Measurements from ENCODE around the gene CASD1. TPM values are rescaled to one million over a fixed set of nuclear protein-coding genes. Genes with fewer than 3 reads are reported as not detected.

CASD1 gene
- total and polyA plus RNA-seq, 2 experiments from 2014 or later: 5.9 to 11.1 TPM

DNA sequence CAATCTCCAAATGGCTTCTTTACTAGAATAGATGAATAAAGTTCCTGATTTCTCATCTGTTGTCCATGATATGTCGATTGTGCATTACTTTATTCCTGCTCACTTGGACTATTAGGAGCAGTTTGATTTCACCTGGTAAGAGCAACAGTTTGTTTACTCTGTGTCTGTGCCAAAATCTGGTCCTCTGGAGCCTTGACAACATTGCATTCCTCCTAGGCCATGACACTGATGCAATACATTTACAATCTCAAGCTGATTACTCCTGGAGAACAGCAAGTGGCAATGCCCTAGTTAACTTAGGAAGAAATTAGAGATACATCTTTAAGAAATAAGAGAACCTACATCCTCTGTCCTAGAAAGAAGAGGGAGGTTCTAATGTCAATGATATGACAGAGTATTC lies 74.5 kb downstream of the CASD1 start:
- DNase-seq: peak; percentile 6
- H4K20me1 ChIP-seq (ENCODE audit: insufficient read depth): no peaks in the 10 kb centered on the region
- in situ Hi-C loops (cut with MboI): no loop called here
- no peak overlapping the region for H3K27ac ChIP-seq
- no peak overlapping the region for H3K4me3 ChIP-seq
- WGBS, 2 experiments (ENCODE audit: low coverage in 1 of 2, low lambda C conversion rate in 2 of 2, missing lambda C conversion rate in 2 of 2): 97 to 100% methylated on average over 1 of the region's 1 CpG
- no peak overlapping the region for H3K4me2 ChIP-seq (ENCODE audit: unreplicated experiment)
- TF ChIP-seq EZH2 (IDR thresholded peaks at IDR 0.05; ENCODE audit: insufficient read depth, poor library complexity, severe bottlenecking) (no peak), EZH2phosphoT487 (IDR thresholded peaks at IDR 0.05; ENCODE audit: insufficient read depth, low read depth) (no peak)
- no peaks in the 10 kb centered on the region for H3K27me3 ChIP-seq (replicated peaks; ENCODE audit: insufficient read depth)
- no peak overlapping the region for H2AFZ ChIP-seq
- peaks cover 10% of the 10 kb centered on the region for H3K4me1 ChIP-seq (ENCODE audit: insufficient read depth)
- no peak overlapping the region for H3K9ac ChIP-seq
- no peaks in the 10 kb centered on the region for H3K79me2 ChIP-seq (ENCODE audit: insufficient read depth)
- peaks cover 3% of the 10 kb centered on the region; the same call in 1 of the 2 replicates for H3K9me2 ChIP-seq (ENCODE audit: insufficient read depth)
- H3K36me3 ChIP-seq (ENCODE audit: low read depth): no peaks in the 10 kb centered on the region
- H3F3A ChIP-seq (ENCODE audit: insufficient read depth): peaks cover 7% of the 10 kb centered on the region; the same call in 1 of the 2 replicates
- H3K9me3 ChIP-seq (ENCODE audit: low read depth): no peaks in the 10 kb centered on the region

GRCh38 chr7:94588075-94588474 lies 78.5 kb downstream of the CASD1 start:
- H3K36me3 ChIP-seq (ENCODE audit: low read depth): no peaks in the 10 kb centered on the region
- H3K27ac ChIP-seq: no peak overlapping the region
- no peaks in the 10 kb centered on the region for H3F3A ChIP-seq (ENCODE audit: insufficient read depth)
- no peaks in the 10 kb centered on the region for H4K20me1 ChIP-seq (ENCODE audit: insufficient read depth)
- no peak overlapping the region for H2AFZ ChIP-seq
- no peak overlapping the region for H3K4me3 ChIP-seq
- no peak overlapping the region for H3K9ac ChIP-seq
- H3K4me1 ChIP-seq (ENCODE audit: insufficient read depth): no peaks in the 10 kb centered on the region
- TF ChIP-seq EZH2phosphoT487 (IDR thresholded peaks at IDR 0.05; ENCODE audit: insufficient read depth, low read depth) (no peak), EZH2 (IDR thresholded peaks at IDR 0.05; ENCODE audit: insufficient read depth, poor library complexity, severe bottlenecking) (no peak)
- no peaks in the 10 kb centered on the region for H3K9me3 ChIP-seq (ENCODE audit: low read depth)
- no peaks in the 10 kb centered on the region; the same call in 1 of the 2 replicates for H3K9me2 ChIP-seq (ENCODE audit: insufficient read depth)
- no peak overlapping the region for H3K4me2 ChIP-seq (ENCODE audit: unreplicated experiment)
- no peaks in the 10 kb centered on the region for H3K79me2 ChIP-seq (ENCODE audit: insufficient read depth)
- in situ Hi-C loops (cut with MboI): no loop called here
- H3K27me3 ChIP-seq (replicated peaks; ENCODE audit: insufficient read depth): no peaks in the 10 kb centered on the region
- no peak for DNase-seq
- WGBS, 2 experiments (ENCODE audit: low coverage in 1 of 2, low lambda C conversion rate in 2 of 2, missing lambda C conversion rate in 2 of 2): 96 to 97% methylated on average over 2 of the region's 2 CpGs

DNA sequence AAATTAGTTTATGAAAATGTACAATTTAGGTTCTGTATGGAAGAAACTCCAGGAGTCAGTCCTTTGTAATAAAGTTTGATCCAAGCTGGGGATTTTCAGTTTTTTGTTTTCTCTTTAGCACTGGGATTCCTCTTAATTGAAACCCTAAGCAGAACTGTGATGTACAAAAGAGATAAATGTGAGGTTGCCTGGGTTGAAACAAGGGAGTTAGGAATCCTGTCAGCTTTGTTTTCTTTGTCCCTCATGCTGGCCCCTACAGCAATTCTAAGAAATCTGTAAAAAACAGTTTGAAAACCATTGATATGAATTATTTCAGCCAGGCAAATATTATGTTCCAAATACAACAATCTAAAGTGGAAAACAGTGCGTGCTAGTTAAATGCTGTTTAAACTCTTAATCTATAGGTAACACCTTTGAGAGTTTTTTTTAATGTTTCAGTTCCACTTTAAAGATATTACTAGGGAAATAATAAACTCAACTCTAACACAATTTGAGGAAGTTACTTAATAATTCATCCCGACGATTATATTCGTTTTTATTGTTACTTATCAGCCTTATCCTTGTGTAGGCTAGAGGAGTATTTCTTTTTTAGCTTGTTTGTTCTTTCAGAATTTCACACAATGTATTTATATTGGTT lies 81.0 kb downstream of the CASD1 start:
- H3K4me2 ChIP-seq (ENCODE audit: unreplicated experiment): no peak overlapping the region
- no peak overlapping the region for H2AFZ ChIP-seq
- no peak overlapping the region for H3K27ac ChIP-seq
- in situ Hi-C loops (cut with MboI): no loop called here
- no peaks in the 10 kb centered on the region for H3K27me3 ChIP-seq (replicated peaks; ENCODE audit: insufficient read depth)
- no peak for DNase-seq
- 89 to 96% methylated on average over 4 of the region's 4 CpGs for WGBS, 2 experiments (ENCODE audit: low coverage in 1 of 2, low lambda C conversion rate in 2 of 2, missing lambda C conversion rate in 2 of 2)
- H3K9me3 ChIP-seq (ENCODE audit: low read depth): no peaks in the 10 kb centered on the region
- H3K36me3 ChIP-seq (ENCODE audit: low read depth): no peaks in the 10 kb centered on the region
- H3F3A ChIP-seq (ENCODE audit: insufficient read depth): no peaks in the 10 kb centered on the region
- no peak overlapping the region for H3K9ac ChIP-seq
- no peaks in the 10 kb centered on the region for H3K4me1 ChIP-seq (ENCODE audit: insufficient read depth)
- TF ChIP-seq EZH2phosphoT487 (IDR thresholded peaks at IDR 0.05; ENCODE audit: insufficient read depth, low read depth) (no peak), EZH2 (IDR thresholded peaks at IDR 0.05; ENCODE audit: insufficient read depth, poor library complexity, severe bottlenecking) (no peak)
- H4K20me1 ChIP-seq (ENCODE audit: insufficient read depth): no peaks in the 10 kb centered on the region
- no peaks in the 10 kb centered on the region for H3K79me2 ChIP-seq (ENCODE audit: insufficient read depth)
- no peaks in the 10 kb centered on the region; the same call in 1 of the 2 replicates for H3K9me2 ChIP-seq (ENCODE audit: insufficient read depth)
- H3K4me3 ChIP-seq: no peak overlapping the region

GRCh38 chr7:94591176-94591575 lies 81.6 kb downstream of the CASD1 start:
- TF ChIP-seq EZH2phosphoT487 (IDR thresholded peaks at IDR 0.05; ENCODE audit: insufficient read depth, low read depth) (no peak), EZH2 (IDR thresholded peaks at IDR 0.05; ENCODE audit: insufficient read depth, poor library complexity, severe bottlenecking) (no peak)
- 95 to 96% methylated on average over 2 of the region's 2 CpGs for WGBS, 2 experiments (ENCODE audit: low coverage in 1 of 2, low lambda C conversion rate in 2 of 2, missing lambda C conversion rate in 2 of 2)
- Histone ChIP-seq H3K9me3 (ENCODE audit: low read depth) (no peaks in the 10 kb centered on the region), H3K4me2 (ENCODE audit: unreplicated experiment) (no peak overlapping the region), H3K27ac (no peak overlapping the region), H3K27me3 (replicated peaks; ENCODE audit: insufficient read depth) (no peaks in the 10 kb centered on the region), H3K4me1 (ENCODE audit: insufficient read depth) (no peaks in the 10 kb centered on the region), H3F3A (ENCODE audit: insufficient read depth) (no peaks in the 10 kb centered on the region), H3K79me2 (ENCODE audit: insufficient read depth) (no peaks in the 10 kb centered on the region), H4K20me1 (ENCODE audit: insufficient read depth) (no peaks in the 10 kb centered on the region), H3K9ac (no peak overlapping the region), H2AFZ (no peak overlapping the region), H3K4me3 (no peak overlapping the region), H3K9me2 (ENCODE audit: insufficient read depth) (no peaks in the 10 kb centered on the region; the same call in 1 of the 2 replicates), H3K36me3 (ENCODE audit: low read depth) (no peaks in the 10 kb centered on the region)
- DNase-seq: no peak
- in situ Hi-C loops (cut with MboI): no loop called here
